Nephron progenitor cell (in vitro differentiated cells): ENCODE data around the gene ANKH.

Experiments used
- DNase-seq: peaks from one replicate; pipeline ENCODE4 v3.0.0; 2021
- H3K27ac Mint-ChIP-seq: 2 replicates; pipeline ENCODE4 v1.8.0; 2021; ENCODE audit warnings: mild to moderate bottlenecking, moderate library complexity, mixed read lengths
- H3K27me3 Mint-ChIP-seq: 2 replicates; pipeline ENCODE4 v1.8.0; 2021; ENCODE audit warnings: mild to moderate bottlenecking, low read depth, mixed read lengths; ENCODE audit not compliant: poor library complexity
- H3K36me3 Mint-ChIP-seq: 2 replicates; pipeline ENCODE4 v1.8.0; 2021; ENCODE audit warnings: low read depth, mixed read lengths
- H3K4me1 Mint-ChIP-seq: 2 replicates; pipeline ENCODE4 v1.8.0; 2021; ENCODE audit warnings: mixed read lengths
- H3K4me3 Mint-ChIP-seq: 2 replicates; pipeline ENCODE4 v1.8.0; 2021; ENCODE audit warnings: mild to moderate bottlenecking, moderate library complexity, mixed read lengths
- H3K9me3 Mint-ChIP-seq: 2 replicates; pipeline ENCODE4 v1.8.0; 2021; ENCODE audit warnings: mild to moderate bottlenecking, moderate library complexity, mixed read lengths
- CTCF ChIP-seq: fragments of 200-600 bp; sonication (generic); IDR thresholded peaks from 2 replicates; pipeline ENCODE4 v1.5.0; 2021; ENCODE audit warnings: antibody characterized with exemption

Gene ANKH

GRCh38 chr5:14686517-14686916 is 185.1 kb downstream of the ANKH start:
- Mint-ChIP-seq H3K36me3 (peaks cover 64% of the 10 kb centered on the region), H3K27me3 (no peaks in the 10 kb centered on the region), H3K9me3 (peaks cover 4% of the 10 kb centered on the region), H3K4me3 (no peak overlapping the region), H3K4me1 (peaks cover 11% of the 10 kb centered on the region), H3K27ac (no peak overlapping the region)
- TF ChIP-seq CTCF: no peak
- DNase-seq: no peak

GRCh38 chr5:14685757-14686156 is 185.8 kb downstream of the ANKH start:
- no peaks in the 10 kb centered on the region for H3K27me3 Mint-ChIP-seq
- H3K27ac Mint-ChIP-seq: no peak overlapping the region
- no peak overlapping the region for H3K4me3 Mint-ChIP-seq
- peak; percentile 23 for DNase-seq
- H3K9me3 Mint-ChIP-seq: peaks cover 4% of the 10 kb centered on the region
- peaks cover 11% of the 10 kb centered on the region for H3K4me1 Mint-ChIP-seq
- H3K36me3 Mint-ChIP-seq: peaks cover 63% of the 10 kb centered on the region
- peak; percentile 62 for TF ChIP-seq CTCF

GRCh38 chr5:14684757-14685156 is 186.8 kb downstream of the ANKH start:
- peaks cover 16% of the 10 kb centered on the region for H3K4me1 Mint-ChIP-seq
- no peak overlapping the region for H3K4me3 Mint-ChIP-seq
- no peak for DNase-seq
- H3K27ac Mint-ChIP-seq: peak overlapping the region; percentile 6
- peaks cover under 1% of the 10 kb centered on the region for H3K9me3 Mint-ChIP-seq
- TF ChIP-seq CTCF: no peak
- H3K27me3 Mint-ChIP-seq: no peaks in the 10 kb centered on the region
- peaks cover 58% of the 10 kb centered on the region for H3K36me3 Mint-ChIP-seq

GRCh38 chr5:14683906-14684455 is 187.6 kb downstream of the ANKH start:
- H3K9me3 Mint-ChIP-seq: no peaks in the 10 kb centered on the region
- DNase-seq: no peak
- H3K4me3 Mint-ChIP-seq: no peak overlapping the region
- H3K4me1 Mint-ChIP-seq: peaks cover 16% of the 10 kb centered on the region
- no peak for TF ChIP-seq CTCF
- H3K27me3 Mint-ChIP-seq: no peaks in the 10 kb centered on the region
- peak overlapping the region; percentile 6 for H3K27ac Mint-ChIP-seq
- peaks cover 55% of the 10 kb centered on the region for H3K36me3 Mint-ChIP-seq

DNA sequence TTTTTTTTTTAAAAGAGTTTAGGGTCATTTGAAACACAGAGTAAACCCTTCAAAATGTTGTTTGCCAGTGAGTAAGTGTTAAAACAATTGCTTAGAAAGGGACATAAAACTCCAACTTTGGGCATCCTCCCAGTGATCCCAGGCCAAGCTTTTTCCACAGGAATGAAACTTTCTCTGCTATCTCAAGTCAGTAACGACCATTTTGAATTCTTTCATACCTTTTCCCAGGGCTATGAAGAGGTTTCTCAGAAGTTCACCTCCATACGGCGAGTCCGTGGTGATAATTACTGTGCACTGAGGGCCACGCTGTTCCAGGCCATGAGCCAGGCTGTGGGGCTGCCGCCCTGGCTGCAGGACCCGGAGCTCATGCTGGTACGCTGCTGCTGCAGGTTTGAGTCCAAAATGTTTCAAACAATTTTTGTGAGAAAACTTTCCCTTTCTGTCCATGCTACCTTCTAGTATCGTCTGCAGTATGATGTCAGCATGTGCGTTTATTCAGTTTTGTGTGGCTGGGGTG is 190.3 kb downstream of the ANKH start:
- DNase-seq: no peak
- no peak overlapping the region for H3K4me3 Mint-ChIP-seq
- no peak overlapping the region for H3K27ac Mint-ChIP-seq
- TF ChIP-seq CTCF: no peak
- H3K27me3 Mint-ChIP-seq: no peaks in the 10 kb centered on the region
- H3K9me3 Mint-ChIP-seq: no peaks in the 10 kb centered on the region
- H3K4me1 Mint-ChIP-seq: peaks cover 19% of the 10 kb centered on the region
- peaks cover 52% of the 10 kb centered on the region for H3K36me3 Mint-ChIP-seq

DNA sequence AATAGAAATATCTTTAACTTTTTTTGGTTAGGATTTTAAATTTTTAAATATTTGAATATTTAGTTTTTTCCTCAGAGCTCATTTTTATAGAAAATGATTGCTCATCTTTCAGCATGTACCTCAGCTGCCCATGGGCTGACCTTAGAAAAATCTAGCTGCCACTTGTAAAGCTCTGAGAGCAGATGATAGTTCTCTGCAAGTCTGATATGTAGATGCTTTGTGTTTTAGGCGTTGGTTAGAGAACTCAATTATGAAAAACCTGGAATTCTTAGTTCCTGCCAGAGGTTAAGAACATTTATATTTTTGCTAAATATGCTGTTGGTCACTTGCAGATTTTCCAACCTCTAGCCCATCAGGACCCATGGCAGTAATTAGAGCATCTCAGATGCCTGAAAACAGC is 192.0 kb downstream of the ANKH start:
- H3K4me1 Mint-ChIP-seq: peaks cover 26% of the 10 kb centered on the region
- H3K36me3 Mint-ChIP-seq: peaks cover 47% of the 10 kb centered on the region
- H3K9me3 Mint-ChIP-seq: no peaks in the 10 kb centered on the region
- DNase-seq: no peak
- no peak for TF ChIP-seq CTCF
- no peak overlapping the region for H3K4me3 Mint-ChIP-seq
- no peaks in the 10 kb centered on the region for H3K27me3 Mint-ChIP-seq
- H3K27ac Mint-ChIP-seq: no peak overlapping the region
